Measurements from ENCODE around the gene ST6GAL2.

The ST6GAL2 gene, protein sequence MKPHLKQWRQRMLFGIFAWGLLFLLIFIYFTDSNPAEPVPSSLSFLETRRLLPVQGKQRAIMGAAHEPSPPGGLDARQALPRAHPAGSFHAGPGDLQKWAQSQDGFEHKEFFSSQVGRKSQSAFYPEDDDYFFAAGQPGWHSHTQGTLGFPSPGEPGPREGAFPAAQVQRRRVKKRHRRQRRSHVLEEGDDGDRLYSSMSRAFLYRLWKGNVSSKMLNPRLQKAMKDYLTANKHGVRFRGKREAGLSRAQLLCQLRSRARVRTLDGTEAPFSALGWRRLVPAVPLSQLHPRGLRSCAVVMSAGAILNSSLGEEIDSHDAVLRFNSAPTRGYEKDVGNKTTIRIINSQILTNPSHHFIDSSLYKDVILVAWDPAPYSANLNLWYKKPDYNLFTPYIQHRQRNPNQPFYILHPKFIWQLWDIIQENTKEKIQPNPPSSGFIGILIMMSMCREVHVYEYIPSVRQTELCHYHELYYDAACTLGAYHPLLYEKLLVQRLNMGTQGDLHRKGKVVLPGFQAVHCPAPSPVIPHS

DNA sequence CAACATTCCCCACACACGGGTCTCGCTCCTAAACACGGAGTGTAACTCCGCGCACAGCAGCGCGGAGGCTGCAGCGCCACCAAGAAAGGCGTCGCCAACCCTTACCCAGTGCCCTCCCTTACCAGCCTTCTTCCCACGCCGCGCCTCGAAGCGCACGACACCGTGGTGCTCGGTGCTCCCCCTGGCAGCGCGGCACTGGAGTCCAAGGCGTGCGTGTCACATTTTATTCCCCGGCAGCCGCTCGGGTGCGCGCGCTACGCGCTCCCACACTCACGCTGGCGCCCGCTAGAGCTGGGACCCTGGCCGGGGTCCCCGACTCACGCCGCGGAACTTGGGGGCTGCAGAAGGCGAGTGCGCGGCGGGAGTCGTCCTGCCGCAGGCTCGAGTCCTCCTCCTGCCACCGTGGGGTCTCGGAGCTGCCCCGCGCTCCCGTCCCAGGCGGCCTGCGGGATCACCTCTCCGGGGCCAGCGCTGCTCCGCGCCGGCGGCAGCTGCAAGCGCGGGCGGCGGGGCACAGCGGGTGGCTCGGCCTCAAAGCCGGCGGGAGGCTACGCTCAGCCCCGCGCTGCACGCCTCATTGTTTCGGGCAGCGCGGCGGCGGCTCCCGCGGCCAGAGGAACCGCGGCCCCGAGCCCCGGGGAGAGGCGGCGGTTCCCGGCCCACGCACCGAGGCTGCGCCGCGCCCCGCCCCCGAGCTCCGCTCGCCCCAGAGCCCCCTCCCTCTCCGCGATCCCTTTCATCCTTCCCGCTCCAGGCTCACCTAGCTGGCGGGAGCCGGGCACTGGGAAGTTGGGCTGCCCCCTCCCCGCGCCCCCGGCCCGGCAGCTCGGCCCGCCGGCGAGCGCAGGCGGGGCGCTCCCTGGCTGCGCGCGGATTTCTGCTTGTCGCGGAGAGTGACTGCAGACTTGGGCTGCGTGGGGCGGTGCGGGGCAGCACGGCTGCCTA lies at the start of gene ST6GAL2:
ST6GAL2 (minus strand) TSS at position 197 of the 945 bp plus-strand sequence. CDS start 42,190 bp downstream, outside the sequence.
- DNase-seq: no peak

DNA sequence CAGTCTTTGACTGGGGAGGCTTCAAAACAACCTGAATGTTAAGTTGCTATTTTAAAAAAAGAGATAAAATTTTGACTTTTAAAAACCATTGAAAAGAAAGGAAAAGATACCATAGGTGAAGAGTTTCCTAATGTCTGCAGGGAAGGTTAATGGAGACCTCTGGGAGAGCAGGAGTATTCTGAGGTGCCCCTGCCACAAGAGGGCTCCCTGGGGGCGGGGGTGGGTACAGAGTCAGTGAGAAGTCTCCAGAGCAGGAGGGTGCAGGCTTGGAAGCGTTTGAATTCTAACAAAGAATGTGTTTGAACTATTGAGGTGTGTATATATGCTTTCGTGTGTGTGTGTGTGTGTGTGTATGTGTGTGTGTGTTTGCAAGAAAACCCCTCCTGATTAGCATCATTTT lies 46.7 kb upstream of the ST6GAL2 start:
- no peak for DNase-seq

DNA sequence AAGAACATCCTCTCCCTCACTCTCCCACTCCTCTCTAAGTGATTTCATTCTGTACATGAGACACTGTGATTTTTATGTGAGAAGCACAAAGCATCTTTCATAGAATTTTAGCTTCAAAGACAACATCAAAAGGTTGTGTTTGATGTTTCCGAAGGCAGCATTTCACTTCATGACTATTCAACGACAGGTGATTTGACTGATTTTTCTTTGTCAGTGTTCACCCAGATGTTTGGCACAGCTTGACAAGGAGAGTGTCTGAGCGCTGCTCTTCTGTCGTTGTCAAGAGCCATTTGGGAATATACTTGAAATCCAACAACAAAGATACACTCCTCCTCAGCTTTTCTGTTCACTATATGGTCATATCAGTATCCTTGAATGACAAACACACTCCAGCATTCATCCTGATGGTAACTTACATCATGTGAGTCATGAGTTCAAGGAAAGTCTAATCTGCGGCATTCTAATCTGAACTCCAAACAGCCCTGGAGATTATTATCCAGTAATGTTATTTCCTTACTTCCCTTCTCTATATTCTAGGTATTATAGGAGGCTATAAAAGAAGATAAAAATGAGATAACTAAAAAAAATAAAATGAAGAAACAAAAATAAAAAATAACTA lies 45.9 kb upstream of the ST6GAL2 start:
- DNase-seq: no peak

DNA sequence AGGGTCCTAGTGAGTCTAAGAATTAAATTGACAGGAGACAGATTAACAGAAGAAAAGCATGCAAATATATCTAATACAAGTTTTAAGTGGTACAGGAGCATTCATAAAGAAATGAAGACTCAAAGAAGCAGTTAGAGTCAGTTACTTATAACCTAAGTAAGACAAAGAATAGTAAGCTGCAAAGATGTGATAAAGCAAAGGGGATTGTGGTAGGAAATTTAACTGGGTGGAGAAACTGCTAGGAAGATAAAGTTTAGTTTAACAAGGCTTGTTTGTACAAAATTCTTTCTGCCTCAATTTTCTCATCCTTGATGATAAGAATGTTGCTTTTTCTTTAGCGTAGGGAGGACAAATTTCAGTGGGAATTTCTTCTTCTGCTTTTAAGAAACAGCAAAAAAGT lies 35.5 kb upstream of the ST6GAL2 start:
- DNase-seq: no peak

DNA sequence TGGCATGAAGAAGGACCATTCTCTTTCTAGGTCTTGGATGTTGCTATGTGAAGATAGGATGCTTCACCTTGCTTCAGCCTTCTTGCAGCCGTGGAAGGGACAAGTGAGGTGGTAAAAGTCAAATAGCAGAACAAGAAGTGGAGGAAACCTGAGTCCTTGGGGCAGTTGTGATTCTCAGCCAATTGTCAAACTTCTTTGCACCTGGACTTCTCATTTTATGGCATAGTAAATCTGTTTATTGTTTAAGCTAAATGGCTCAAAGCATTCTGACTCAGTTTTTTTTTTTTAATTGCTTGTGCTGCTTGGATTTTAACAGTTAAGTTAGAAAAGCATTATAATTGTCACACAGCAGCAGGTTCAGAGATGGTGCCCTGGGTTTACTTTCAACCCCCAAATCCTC lies 33.0 kb upstream of the ST6GAL2 start:
- DNase-seq: no peak

DNA sequence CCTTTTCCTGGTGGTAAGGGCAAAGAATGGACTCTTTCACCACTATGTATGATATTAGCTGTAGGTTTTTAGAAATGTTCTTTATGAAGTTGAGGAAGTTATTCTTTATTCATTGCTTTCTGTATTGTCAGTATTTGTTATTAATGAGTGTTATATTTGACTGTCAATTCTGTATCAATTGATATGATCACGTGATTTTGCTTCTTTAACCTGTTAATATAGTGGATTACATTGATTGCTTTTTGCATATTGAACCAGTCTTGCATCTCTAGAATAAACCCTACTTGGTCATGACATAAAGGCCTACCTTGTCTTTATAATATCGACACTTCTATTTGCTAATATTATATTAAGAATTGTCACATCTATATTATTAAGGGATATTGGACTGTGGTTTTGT lies 18.3 kb upstream of the ST6GAL2 start:
- no peak for DNase-seq

DNA sequence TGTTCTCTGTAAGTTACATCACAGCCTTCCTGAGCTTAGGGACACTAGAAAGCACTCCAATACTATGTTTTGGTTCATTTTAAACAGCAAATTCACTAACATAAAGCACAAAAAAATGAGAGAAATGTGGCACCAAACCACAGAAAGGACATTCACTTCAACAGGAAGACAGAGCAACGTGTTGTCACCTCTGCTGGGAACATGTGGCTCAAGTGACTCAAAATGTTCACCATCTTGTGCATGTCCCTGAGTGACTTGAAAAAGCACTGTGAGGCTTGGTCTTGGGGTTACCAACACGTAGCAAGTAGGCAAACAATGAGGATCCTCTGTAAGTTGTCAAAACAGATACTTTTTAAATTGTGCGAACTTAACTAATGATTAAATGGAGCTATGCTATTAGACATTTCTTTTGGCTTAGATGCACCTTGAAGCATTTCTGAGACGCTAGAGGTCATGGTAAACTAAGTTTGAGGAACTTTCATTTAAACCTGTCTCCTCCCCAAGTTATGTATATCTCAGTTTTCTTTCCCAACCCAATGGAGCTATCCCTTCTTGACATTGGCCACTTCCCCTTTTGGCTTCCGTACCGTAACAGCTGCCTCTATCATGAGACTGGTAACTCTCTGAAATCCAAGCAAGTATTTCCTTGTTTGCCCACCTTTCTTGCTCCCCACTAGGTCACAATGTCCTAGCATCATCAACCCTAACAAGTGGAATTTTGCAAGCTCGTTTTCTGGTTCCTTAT lies 14.0 kb upstream of the ST6GAL2 start:
- no peak for DNase-seq

DNA sequence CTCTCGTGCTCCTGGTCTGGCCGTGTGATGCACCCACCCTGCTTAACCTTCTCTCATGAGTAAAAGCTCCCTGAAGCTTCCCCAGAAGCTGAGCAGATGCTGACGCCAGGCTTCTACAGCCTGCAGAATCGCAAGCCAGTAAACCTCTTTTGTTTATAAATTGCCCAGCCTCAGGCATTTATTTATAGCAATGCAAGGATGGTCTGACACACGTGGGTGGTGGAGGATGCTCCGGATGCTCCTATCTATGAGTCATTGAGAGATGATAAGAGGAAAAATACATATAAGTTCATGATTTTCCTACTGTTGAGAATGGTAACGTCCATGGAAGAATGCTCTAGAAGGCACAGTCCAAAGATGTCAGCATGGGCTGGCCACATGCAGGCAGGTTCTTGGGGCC lies 8.6 kb upstream of the ST6GAL2 start:
- DNase-seq: no peak

DNA sequence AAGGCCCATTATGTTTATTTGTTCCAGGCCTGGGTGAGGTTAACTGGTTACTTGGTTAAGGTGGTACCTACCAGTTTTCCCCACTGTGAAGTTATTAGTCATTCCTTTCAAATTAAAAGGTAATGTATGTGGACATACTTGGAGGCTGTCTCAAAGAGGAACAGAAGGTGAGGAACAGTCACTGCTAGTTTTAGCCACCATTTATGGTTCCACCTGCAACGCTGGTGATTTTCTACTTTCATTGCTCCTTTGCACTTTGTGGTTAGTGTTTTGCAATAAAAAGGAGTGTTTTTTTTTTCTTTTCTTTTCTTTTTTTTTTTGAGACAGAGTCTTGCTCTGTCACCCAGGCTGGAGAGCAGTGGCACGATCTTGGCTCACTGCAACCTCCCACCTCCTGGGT lies 6.1 kb upstream of the ST6GAL2 start:
- DNase-seq: no peak

DNA sequence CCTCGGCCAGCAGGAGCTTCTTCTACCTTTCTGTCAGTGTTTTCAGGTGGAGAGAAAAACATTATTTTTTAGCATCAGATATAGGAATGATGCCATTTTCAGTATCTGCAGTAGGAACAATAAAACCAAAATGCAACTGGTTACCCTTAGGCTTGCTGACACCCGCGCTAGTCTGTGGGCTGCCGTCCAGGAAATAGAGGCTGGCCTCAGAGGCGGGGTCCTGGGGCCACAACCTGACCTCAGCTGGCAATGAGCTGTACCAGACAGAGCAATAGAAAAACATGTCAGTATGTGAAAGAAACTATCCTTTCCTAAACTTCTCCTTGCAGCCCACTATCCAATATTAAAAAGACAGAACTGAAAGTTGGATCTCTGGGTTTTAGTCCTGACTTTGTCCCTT lies 4.6 kb upstream of the ST6GAL2 start:
- DNase-seq: no peak

DNA sequence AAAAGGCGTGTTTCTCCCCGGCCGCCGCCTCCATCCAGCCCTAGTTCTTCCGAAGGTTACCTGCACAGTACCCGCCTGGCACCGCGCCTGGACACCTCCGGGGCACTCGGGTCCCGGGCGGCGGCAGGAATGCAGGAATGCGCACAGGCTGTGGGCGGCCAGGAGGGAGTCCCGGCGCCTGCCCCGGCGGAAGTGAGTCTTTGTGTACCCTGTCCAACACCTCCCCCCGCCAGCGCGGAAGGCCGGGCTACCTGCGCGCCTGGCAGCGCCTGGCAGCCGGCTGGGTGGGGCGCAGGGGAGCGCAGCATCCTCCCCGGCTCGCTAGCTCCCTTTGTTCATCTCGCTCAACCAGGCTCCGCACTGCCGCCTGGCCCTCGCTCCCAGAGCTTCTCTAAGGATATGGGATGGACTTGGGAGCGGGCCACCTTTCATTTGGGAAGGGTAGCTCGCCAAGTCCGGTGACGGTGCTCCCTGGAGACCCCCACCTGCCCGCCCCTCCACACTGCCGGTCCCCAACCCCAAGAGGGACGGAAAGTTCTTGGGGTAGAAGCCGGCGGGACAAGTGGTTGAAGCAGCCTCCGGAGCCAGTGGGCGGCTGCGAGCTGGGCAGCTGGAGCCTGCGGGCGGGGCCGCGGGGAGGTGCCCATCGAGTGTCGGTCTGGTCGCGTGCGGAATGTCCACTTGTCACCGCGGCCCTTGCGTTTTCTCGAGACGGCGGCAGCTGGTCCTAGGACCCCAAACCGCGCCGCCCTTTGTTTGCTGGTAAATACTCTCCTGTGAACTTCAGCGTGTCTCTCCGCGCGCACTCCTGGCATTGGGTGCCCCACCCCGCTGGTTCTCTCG lies 1.2 kb upstream of the ST6GAL2 start:
- DNase-seq: no peak

DNA sequence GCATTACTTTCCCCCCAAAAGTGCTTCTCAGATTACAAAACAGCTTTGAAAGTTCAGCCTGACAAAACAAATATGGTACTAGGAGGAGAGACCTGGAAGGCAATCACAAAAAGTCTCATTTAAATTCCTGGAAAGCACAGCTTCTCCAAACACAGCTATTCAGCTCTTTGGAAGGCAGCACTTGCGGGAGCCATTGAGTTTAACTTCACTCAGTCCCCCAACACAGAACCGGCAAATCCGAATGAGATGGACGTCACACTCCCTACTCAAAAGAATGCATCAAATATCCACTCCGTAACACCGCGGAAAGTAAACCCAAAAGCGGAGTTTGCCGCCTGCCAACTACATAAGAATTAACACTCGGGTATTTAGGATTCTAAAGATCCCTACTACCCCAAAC lies 638 bp downstream of the ST6GAL2 start:
- DNase-seq: no peak

DNA sequence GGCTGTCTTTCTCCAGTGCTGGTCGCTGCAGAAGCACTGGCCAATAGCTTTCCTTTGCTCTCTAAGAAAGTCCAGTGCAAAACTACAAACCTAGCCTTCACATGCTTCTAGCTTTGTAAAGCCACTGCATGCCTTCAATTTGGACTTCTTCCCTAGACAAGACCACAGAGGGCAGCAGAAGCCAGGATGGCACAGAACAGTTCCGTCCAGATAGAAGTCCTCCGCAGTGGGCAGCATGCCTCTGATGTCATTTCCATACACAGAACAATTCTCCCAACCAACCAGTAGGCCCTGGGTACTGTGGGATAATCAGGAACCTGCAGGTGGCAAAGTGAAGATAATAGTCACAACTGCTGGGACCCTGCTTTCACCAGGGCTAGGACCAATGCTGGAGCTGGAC lies 3.3 kb downstream of the ST6GAL2 start:
- no peak for DNase-seq

DNA sequence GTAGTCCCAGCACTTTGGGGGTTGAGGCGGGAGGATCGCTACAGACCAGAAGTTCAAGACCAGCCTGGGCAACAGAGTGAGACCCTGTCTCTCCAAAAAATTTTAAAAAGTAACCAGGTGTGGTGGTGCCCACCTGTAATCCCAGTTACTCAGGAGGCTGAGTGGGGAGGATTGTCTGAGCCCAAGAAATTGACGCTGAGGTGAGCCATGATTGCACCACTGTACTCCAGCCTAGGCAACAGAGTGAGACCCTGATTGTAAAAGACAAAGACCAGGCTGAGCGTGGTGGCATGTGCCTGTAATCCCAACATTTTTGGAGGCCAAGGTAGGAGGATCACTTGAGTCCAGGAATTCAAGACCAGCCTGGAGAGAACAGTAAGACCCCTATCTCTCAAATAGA lies 7.8 kb downstream of the ST6GAL2 start:
- DNase-seq: no peak

DNA sequence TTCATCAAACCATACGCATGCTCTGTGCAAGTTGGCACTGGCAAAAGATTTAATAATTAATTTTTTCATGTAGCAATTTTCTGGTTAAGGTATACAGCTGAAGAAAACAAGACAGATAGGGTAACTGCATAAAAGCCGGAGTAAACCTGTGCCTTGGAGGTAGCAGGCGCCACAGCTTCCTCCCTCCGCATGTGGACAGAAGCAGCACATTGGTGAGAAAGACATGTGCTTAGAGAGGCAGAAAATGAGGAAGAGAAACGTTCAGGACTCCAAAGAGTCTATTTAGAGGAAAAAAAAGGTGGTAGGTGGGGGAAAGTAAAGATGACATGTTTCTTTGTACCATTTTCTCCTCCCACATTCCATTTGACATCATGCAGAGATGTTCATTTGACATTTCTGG lies 9.3 kb downstream of the ST6GAL2 start:
- no peak for DNase-seq

DNA sequence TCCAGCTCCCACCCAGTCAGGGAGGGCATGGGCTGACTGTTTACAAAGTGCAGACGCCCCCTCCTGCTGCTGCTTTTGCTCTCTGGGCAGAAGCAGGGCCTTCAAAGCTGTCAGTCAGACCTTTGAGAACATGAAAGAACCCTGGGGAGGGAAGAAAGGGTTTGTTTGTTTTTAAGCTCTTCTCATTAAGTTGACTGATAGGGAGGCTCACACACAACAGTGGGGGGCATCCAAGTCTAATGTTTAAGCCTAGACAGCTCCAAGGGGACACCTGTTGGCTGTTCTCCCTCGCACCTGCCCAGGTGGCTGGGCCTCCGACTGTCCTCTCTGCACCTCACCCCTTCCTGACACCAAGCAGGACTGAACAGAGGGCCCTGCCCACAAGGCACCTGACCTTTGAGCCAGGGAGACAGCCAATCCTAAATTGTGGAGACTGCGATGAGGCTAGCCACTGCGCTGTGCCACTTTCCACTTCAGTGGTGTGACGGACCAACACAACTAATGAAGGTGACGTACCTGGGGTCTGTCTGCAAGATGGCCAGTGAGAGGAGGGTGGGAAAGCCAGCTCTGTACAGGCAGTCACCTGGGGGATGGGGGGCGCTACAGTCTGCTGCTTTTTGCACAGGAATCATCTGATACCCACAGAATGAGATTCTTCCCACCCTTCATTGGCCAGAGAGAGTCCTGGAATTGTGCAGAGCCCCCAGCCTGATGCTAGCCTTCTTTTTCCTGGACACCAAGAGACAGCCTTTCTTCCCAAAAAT lies 16.3 kb downstream of the ST6GAL2 start:
- no peak for DNase-seq

DNA sequence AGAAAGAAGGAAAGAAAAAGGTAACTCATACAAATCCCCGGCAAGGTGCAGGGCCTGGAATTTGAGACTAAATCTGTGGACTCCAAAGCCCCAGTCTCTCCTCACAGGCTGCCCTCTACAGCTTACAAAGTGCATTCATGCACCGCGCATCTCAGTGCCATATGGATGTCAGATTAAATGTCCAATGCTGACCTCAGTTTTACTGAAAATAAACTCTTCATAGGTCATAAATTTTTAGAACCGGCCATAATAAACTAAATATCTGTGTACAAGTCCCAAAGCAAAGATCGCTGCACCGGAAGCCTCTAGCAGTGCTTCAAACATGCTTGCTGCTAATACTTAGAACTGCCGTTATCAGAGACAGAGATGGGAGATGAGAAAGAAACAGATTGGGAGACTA lies 17.7 kb downstream of the ST6GAL2 start:
- no peak for DNase-seq

DNA sequence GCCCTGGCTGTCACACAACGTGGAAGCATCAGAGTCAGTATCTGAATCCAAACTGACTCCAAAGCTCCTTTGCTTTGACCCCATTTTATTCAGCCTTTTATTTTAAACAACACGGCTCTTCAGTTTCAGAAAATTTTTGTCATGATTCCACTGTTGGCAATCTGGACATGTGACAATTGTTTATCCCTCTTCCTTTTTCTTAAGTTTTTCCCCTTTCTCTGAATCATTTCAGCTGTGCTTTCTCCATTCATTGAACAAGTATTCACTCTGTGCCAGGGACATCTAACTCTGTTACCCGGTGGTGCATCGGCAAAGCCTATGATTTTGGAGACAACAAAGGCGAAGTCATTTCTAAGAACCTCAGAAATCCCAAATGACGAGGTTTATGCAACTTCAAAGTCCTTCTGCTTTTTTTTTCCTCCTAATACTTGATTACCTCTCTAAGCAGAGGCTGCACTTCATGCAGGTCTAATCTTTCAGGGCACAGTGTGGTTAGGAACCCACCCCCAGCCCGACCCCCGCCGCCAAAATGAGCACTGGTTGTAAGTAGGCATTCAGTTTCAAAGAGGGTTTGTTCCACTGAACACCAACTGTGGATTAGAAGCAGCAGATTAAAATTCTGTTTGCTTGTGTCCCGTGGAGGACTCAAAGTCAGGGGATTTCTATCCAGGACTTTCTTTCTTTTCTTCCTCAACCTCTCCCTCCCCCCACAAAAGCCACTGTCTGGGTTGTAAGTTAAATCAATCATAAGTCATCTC lies 18.6 kb downstream of the ST6GAL2 start:
- no peak for DNase-seq

DNA sequence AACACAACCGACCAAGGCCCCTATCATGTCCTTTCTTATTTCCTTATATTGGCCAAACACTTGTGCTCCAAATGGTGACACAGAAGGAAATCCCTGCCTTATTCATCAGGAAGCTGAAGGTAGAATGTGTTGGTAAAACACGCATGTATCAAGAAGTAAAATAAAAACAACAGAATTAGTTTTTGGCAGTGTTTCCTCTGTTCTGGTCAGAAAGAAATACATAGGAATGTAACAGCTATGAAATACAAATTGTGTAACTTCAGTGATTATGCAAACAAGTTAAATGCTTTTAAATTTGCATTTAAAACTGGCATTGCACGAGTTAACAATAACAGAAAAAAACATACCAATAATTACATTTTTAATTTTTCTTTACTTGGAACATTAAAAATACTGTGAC lies 19.3 kb downstream of the ST6GAL2 start:
- no peak for DNase-seq

DNA sequence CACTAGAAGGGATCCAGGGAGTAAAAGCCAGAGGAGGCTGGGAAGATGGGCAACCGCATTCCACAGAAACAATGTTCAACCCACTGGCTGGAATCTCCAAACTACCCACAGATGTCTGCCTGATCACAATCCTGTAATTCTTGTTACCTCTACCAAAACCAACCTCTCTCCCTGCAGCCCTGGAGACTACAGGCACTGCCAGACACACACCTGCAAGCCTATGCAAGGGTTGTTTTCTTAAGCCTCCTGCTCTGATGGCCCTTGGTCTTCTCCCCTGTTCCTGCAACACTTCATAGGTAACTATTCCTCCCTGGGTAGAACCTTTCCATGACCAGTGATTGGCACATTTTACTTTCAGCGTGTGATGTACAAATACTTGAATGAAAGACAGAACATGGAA lies 21.9 kb downstream of the ST6GAL2 start:
- DNase-seq: no peak
